GM21423 (cell line): Measurements from ENCODE around the gene REN.

Experiments used
- ATAC-seq: cut with Tn5 transposase; IDR thresholded peaks from one replicate; pipeline ENCODE4 v1.9.1; 2021; ENCODE audit warnings: mild to moderate bottlenecking, moderate library complexity; ENCODE audit not compliant: unreplicated experiment

REN gene

DNA sequence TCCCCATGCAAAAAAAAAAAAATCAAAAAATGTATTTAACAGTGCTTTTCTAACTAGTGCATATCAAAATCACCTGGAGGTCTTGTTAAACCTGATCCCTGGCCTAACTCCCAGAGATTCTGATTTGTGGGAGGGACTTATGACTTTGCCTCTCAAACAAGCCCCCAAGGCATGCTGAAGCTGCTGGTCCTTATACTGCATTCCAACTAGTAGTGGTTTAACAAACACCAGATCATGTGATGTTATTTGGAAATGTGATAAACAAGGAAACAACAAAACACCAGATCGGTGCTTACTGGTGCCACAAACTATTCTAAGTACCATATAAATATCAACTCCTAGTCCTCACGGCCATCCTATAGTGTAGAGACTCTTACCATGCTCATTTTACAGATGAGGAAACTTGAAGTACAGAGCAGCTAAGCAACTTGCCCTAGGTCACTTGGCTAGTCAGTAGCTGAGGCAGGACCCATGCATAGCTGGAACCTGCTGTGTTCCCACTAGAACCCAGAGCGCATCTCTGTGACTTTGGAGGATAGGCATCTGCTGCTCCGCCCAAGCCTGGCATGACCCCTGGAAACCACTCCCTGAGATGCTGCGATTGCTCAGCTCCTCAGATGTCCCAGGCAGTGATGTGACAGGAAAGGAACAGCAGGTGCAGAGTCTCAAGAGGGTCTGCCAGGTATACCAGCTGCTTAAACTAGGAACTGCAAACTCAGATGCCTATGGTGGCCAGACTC lies 55.1 kb downstream of the REN start:
- no peak for ATAC-seq

DNA sequence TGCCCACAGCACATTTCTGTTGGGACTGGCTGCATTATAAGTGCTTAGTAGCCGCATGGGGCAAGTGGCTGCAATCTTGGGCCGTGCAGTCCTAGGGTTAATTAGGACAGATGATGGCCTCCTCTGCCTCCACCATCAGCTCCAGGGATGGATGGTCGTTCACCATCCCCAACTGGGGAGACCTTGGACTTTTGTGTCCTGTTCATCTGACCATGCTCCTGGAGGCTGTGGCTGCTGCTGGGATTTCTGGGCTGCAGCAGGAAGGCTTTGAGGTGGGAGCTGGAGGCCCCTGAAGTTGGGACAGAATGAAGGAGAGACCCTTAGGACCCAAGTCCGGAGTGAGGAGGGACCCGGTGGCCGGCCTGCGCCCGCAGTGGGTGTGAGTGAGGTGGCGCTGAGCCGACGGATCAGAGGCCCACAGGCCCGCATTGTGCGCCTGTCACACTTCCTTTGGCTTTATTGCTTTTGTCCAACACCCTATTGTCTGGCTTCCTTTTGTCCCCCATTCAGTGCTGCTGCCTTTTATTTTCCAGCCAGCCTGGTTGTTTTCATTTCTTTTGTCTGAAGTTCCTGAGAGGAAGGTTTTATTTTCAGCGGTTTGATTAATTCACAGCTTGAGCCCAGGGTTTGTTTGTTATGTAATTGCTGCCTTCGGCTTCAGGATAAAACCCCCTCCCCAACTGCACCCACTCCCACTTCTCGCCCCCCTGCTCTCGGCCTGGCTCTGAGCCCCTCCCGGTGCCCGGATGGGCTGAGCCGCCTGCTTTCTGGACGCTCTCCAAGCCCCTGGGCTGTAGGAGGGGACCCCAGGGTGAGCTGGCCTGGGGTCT lies 57.6 kb downstream of the REN start:
- no peak for ATAC-seq

DNA sequence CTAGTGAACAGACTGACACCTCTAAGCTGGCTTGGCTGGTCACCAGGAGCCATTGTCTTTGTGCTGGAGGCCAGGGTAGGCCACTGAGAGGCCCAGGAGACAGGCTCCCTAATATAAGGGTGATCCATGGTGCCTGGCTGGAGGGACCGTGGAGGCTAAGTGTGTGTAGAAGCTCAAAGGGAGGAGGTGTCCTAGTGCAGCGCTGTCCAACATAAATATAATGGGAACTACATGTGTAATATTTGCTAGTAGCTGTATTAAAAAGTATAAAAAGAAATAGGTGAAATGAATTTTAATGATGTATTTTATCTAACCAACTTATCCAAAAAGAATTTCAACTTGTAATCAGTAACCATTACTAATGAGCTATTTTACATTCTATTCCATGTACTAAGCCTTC lies 58.2 kb downstream of the REN start:
- no peak for ATAC-seq

DNA sequence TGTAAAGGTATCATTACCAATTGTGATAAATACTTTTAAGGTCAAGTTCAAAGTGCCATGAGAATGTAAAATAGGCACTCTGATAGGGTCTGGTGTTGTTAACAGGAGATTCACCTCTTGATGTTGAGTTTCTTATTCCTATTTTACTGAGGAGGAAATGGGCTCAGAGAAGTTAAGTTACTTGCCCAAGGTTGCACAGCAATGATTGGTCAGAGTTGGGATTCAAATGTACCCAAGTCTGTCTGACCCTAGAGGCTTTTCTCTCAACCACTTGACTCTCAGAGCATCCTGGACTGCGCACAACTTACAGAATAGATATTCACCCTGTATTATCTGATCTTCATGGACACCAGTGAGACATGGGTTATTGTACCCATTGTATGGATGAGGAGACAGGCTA lies 59.3 kb downstream of the REN start:
- ATAC-seq = no peak

DNA sequence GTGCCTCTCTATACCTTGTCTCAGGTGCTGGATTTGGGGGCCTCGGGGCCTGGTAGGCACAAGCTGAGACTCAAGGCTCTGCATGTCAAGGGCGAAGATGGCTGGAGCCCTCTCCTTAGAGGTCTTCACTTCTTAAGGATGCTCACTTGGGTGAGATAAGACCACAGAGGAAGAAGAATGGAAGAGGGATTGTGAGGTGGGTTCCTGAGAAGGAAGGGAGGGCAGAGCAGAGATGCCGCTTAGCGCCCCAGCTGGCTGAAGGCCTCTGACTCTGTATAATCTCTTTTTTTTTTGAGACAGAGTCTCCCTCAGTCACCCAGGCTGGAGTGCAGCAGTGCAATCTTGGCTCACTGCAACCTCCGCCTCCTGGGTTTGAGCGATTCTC lies 61.0 kb downstream of the REN start:
- no peak for ATAC-seq
